NCI-H524 treated with DMSO at 0.1 percent for 48 hours (cell line): Measurements from ENCODE around the gene HLTF.
A peak's percentile ranks its signal among the peaks of the same experiment; 100 is the strongest.

ENCODE experiments used
- DNase-seq: peaks from one replicate; lab custom pipeline; 2025; lab: John Stamatoyannopoulos, UW

The HLTF gene

GRCh38 chr3:149089395-149089794, 3.1 kb upstream of the HLTF start:
- no peak for DNase-seq

- DNase-seq = no peak
Measured at GRCh38 chr3:149087208-149087607, 875 bp upstream of the HLTF start.

- DNase-seq = no peak
Measured at GRCh38 chr3:149085828-149086231, 503 bp downstream of the HLTF start.

- DNase-seq = no peak
Measured at GRCh38 chr3:149081772-149082171, 4.6 kb downstream of the HLTF start.

- no peak for DNase-seq
Measured at GRCh38 chr3:149080699-149081091, 5.6 kb downstream of the HLTF start.

- DNase-seq = no peak
Measured at GRCh38 chr3:149080011-149080698, 6.2 kb downstream of the HLTF start.

- DNase-seq = no peak
Measured at GRCh38 chr3:149077628-149078027, 8.7 kb downstream of the HLTF start.

GRCh38 chr3:149067883-149068282, 18.4 kb downstream of the HLTF start:
- DNase-seq = no peak

- no peak for DNase-seq
Measured at GRCh38 chr3:149061776-149062175, 24.6 kb downstream of the HLTF start.

GRCh38 chr3:149058602-149059001, 27.7 kb downstream of the HLTF start:
- no peak for DNase-seq

GRCh38 chr3:149058198-149058597, 28.1 kb downstream of the HLTF start:
- DNase-seq = no peak

- no peak for DNase-seq
Measured at GRCh38 chr3:149055575-149055974, 30.8 kb downstream of the HLTF start.

- DNase-seq = no peak
Measured at GRCh38 chr3:149044339-149045083, 41.8 kb downstream of the HLTF start.

- no peak for DNase-seq
Measured at GRCh38 chr3:149042789-149043386, 43.4 kb downstream of the HLTF start.

GRCh38 chr3:149038322-149038721, 48.0 kb downstream of the HLTF start:
- DNase-seq = no peak

GRCh38 chr3:149037684-149038083, 48.6 kb downstream of the HLTF start:
- DNase-seq = no peak

GRCh38 chr3:149031096-149031495, 55.2 kb downstream of the HLTF start:
- no peak for DNase-seq

GRCh38 chr3:149026718-149027117, 59.6 kb downstream of the HLTF start:
- no peak for DNase-seq

- DNase-seq = no peak
Measured at GRCh38 chr3:149023951-149024350, 62.4 kb downstream of the HLTF start.

GRCh38 chr3:149021830-149022229, 64.5 kb downstream of the HLTF start:
- no peak for DNase-seq

- no peak for DNase-seq
Measured at GRCh38 chr3:149020839-149021252, 65.5 kb downstream of the HLTF start.

GRCh38 chr3:149020196-149020838, 66.0 kb downstream of the HLTF start:
- no peak for DNase-seq

- DNase-seq = peak; percentile 25
Measured at GRCh38 chr3:149019580-149019979, 66.8 kb downstream of the HLTF start.
